DOHH2 (cell line): ENCODE results near the gene SMC3.

Source experiments
- H3F3A ChIP-seq: fragments of 200-600 bp; sonication (generic), shearing (Covaris generic); 2 replicates; pipeline ENCODE4 v1.6.0; 2016; ENCODE audit warnings: antibody characterized with exemption, mild to moderate bottlenecking; ENCODE audit not compliant: control insufficient read depth, insufficient read depth
- H3K27ac ChIP-seq: fragments of 200-600 bp; sonication (generic); 2 replicates; pipeline ENCODE4 v1.5.1; 2014; ENCODE audit warnings: low read depth, mild to moderate bottlenecking, low read length, moderate library complexity
- H3K27me3 ChIP-seq: fragments of 200-600 bp; sonication (generic); 2 replicates; pipeline ENCODE4 v1.6.1; 2014; ENCODE audit warnings: mild to moderate bottlenecking, low read length, mixed read lengths; ENCODE audit not compliant: control insufficient read depth
- H3K36me3 ChIP-seq: fragments of 200-600 bp; sonication (generic); 2 replicates; pipeline ENCODE4 v1.6.1; 2014; ENCODE audit warnings: mild to moderate bottlenecking, low read length, moderate library complexity, mixed read lengths; ENCODE audit not compliant: control insufficient read depth
- H3K4me1 ChIP-seq: fragments of 200-600 bp; sonication (generic); 2 replicates; pipeline ENCODE4 v1.6.1; 2014; ENCODE audit warnings: mild to moderate bottlenecking, low read length, mixed read lengths; ENCODE audit not compliant: control insufficient read depth
- H3K4me2 ChIP-seq: fragments of 200-600 bp; sonication (generic); 2 replicates; pipeline ENCODE4 v1.6.0; 2014; ENCODE audit warnings: mild to moderate bottlenecking, low read length, moderate library complexity
- H3K4me3 ChIP-seq: fragments of 200-600 bp; sonication (generic); 2 replicates; pipeline ENCODE4 v1.5.1; 2014; ENCODE audit warnings: mild to moderate bottlenecking, low read length, mixed read lengths
- H3K79me2 ChIP-seq: fragments of 200-600 bp; sonication (generic); 2 replicates; pipeline ENCODE4 v1.6.1; 2014; ENCODE audit warnings: mild to moderate bottlenecking, low read length, mixed read lengths; ENCODE audit not compliant: control insufficient read depth
- H3K9me2 ChIP-seq: fragments of 200-600 bp; sonication (generic); replicated peaks from 2 replicates; pipeline ENCODE4 v1.6.1; 2014; ENCODE audit warnings: mild to moderate bottlenecking, low read length, mixed read lengths; ENCODE audit not compliant: control insufficient read depth
- H3K9me3 ChIP-seq: fragments of 200-600 bp; sonication (generic); 2 replicates; pipeline ENCODE4 v1.6.1; 2014; ENCODE audit warnings: antibody characterized with exemption, low read length, mixed read lengths; ENCODE audit not compliant: control insufficient read depth, insufficient read depth
- H4K20me1 ChIP-seq: fragments of 200-600 bp; sonication (generic); 2 replicates; pipeline ENCODE4 v1.6.0; 2014; ENCODE audit warnings: low read depth, mild to moderate bottlenecking, antibody characterized with exemption, low read length, moderate library complexity; ENCODE audit not compliant: control insufficient read depth, insufficient read depth
- CTCF ChIP-seq: fragments of 200-600 bp; sonication (generic); IDR thresholded peaks from one replicate; pipeline ENCODE4 v1.5.1; 2014; ENCODE audit warnings: antibody characterized with exemption, mild to moderate bottlenecking, low read depth, low read length; ENCODE audit not compliant: poor library complexity, severe bottlenecking
- EZH2phosphoT487 ChIP-seq: fragments of 200-600 bp; sonication (generic); IDR thresholded peaks from 2 replicates; pipeline ENCODE4 v1.6.1; 2017; ENCODE audit warnings: borderline replicate concordance, mild to moderate bottlenecking, antibody characterized with exemption, low read length, moderate library complexity, mixed read lengths

The SMC3 gene

GRCh38 chr10:110546499-110547110, 20.9 kb upstream of the SMC3 start:
- H3F3A ChIP-seq = no peaks in the 10 kb centered on the region
- no peaks in the 10 kb centered on the region for H3K9me3 ChIP-seq
- H3K4me3 ChIP-seq = no peak overlapping the region
- H3K79me2 ChIP-seq = no peaks in the 10 kb centered on the region
- no peak overlapping the region; the same call in 1 of the 2 replicates for H3K4me2 ChIP-seq
- peaks cover 4% of the 10 kb centered on the region for H3K4me1 ChIP-seq
- TF ChIP-seq EZH2phosphoT487 (no peak), CTCF (no peak)
- H3K27ac ChIP-seq = no peak overlapping the region
- H3K36me3 ChIP-seq = no peaks in the 10 kb centered on the region
- peaks cover 32% of the 10 kb centered on the region for H3K27me3 ChIP-seq
- no peaks in the 10 kb centered on the region for H4K20me1 ChIP-seq
- no peaks in the 10 kb centered on the region for H3K9me2 ChIP-seq

DNA sequence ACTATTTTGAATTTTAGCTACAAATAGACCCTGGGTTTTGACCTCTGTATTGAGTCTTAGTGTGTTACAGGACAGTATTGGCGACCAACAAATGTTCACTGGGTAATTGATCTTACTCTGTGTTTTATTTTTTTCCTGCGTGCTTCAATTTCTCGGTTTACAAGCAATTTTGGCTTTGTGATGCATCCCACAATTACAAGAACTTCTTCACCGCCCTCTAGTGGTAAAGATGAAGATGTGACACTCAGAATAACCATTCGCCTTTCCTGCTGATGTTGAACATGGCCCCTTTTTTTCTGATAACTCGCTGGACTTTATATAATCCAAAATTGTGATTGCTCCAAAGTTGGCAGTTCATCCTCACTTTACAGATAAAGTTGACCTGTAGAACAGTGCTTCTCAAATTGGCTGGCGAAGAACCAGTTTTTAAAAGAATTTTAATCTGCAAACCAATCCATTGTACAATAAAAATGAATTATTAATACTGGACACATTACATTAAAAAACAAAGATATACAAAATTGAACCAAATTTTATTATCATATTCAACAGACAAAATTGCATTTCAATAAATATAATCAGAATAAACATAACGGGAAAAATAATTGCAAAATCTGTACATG, 20.2 kb upstream of the SMC3 start:
- no peaks in the 10 kb centered on the region for H3K9me3 ChIP-seq
- H3K4me1 ChIP-seq = peaks cover 4% of the 10 kb centered on the region
- H4K20me1 ChIP-seq = no peaks in the 10 kb centered on the region
- H3K27me3 ChIP-seq = peaks cover 38% of the 10 kb centered on the region
- no peaks in the 10 kb centered on the region for H3K9me2 ChIP-seq
- no peaks in the 10 kb centered on the region for H3K36me3 ChIP-seq
- no peak overlapping the region for H3K4me3 ChIP-seq
- H3F3A ChIP-seq = no peaks in the 10 kb centered on the region
- H3K27ac ChIP-seq = no peak overlapping the region
- no peak overlapping the region; the same call in 1 of the 2 replicates for H3K4me2 ChIP-seq
- TF ChIP-seq EZH2phosphoT487 (no peak), CTCF (peak; percentile 87)
- H3K79me2 ChIP-seq = no peaks in the 10 kb centered on the region

DNA sequence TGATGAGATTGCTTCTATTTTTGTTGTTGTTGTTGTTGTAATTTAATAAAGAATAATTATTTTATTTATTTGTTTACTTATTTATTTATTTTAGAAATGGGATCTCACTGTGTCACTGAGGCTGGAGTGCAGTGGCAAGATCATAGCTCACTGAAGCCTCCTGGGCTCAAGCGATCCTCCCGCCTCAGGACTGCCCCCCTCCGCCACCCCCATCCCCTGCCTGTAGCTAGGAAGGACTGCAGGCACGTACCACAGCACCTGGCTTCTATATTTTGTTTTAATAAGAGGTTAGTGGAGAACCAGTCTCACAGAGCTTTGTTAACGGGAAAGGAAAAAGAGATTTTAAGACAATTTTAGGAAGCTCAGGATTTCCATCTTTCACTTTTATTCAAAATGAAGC, 19.5 kb upstream of the SMC3 start:
- TF ChIP-seq EZH2phosphoT487 = no peak
- no peak for TF ChIP-seq CTCF
- Histone ChIP-seq H3K9me3 (no peaks in the 10 kb centered on the region), H3K27me3 (peaks cover 43% of the 10 kb centered on the region), H3K27ac (no peak overlapping the region), H3F3A (no peaks in the 10 kb centered on the region), H3K4me2 (no peak overlapping the region), H4K20me1 (no peaks in the 10 kb centered on the region), H3K79me2 (no peaks in the 10 kb centered on the region), H3K4me1 (peaks cover 4% of the 10 kb centered on the region), H3K9me2 (no peaks in the 10 kb centered on the region), H3K36me3 (no peaks in the 10 kb centered on the region), H3K4me3 (no peak overlapping the region)
